ENCODE results near the gene PTCHD4.

DNA sequence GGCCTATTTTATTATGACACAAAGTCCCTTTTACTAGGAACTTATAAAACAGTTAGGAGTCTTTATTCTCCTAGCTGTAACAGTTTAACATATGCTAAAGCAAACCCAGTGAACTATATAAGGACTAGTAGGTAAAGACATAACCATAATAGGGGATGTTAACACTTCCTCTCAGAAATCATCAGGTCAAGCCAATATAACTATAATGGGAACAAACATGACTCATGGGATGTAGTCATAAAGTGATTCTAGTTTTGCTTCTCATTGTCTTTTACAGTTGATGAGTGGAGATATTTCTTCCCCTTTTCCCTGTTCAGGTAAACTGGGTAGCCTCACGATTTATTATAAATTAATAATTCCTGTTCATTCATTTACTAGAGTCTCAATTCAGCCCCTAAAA, 9.7 kb downstream of the PTCHD4 start:
- TF ChIP-seq CTCF (IDR thresholded peaks at IDR 0.05) (no peak), POLR2AphosphoS5 (IDR thresholded peaks at IDR 0.05) (no peak)

Data from breast epithelium (tissue), 3 donors.